Measurements from ENCODE around the gene CCDC33.
"Not testable (repeated sequence)": the region's sequence is repeated elsewhere in the genome, so short reads cannot be mapped to it uniquely, and the experiment has no call there.

CCDC33 gene

GRCh38 chr15:74338676-74339075 lies 102.5 kb downstream of the CCDC33 start:
- no peak for DNase-seq

GRCh38 chr15:74339371-74339770 lies 103.2 kb downstream of the CCDC33 start:
- DNase-seq, result no peak

- no peak for DNase-seq
Measured at GRCh38 chr15:74340150-74340549, 104.0 kb downstream of the CCDC33 start.

- DNase-seq, result no peak
Measured at GRCh38 chr15:74343127-74343796, 107.1 kb downstream of the CCDC33 start.

GRCh38 chr15:74343797-74344127 lies 107.6 kb downstream of the CCDC33 start:
- DNase-seq, result no peak

GRCh38 chr15:74345051-74345450 lies 108.9 kb downstream of the CCDC33 start:
- no peak for DNase-seq

GRCh38 chr15:74347757-74348250 lies 111.7 kb downstream of the CCDC33 start:
- no peak for DNase-seq

- no peak for DNase-seq
Measured at GRCh38 chr15:74349241-74349778, 113.2 kb downstream of the CCDC33 start.

- no peak for DNase-seq
Measured at GRCh38 chr15:74350295-74351275, 114.5 kb downstream of the CCDC33 start.

GRCh38 chr15:74351670-74352069 lies 115.5 kb downstream of the CCDC33 start:
- no peak for DNase-seq

- DNase-seq, result no peak
Measured at GRCh38 chr15:74352393-74352910, 116.3 kb downstream of the CCDC33 start.

GRCh38 chr15:74353992-74354391 lies 117.9 kb downstream of the CCDC33 start:
- not testable (repeated sequence) for DNase-seq

GRCh38 chr15:74356050-74356449 lies 119.9 kb downstream of the CCDC33 start:
- not testable (repeated sequence) for DNase-seq

- not testable (repeated sequence) for DNase-seq
Measured at GRCh38 chr15:74357514-74357913, 121.4 kb downstream of the CCDC33 start.

GRCh38 chr15:74359376-74359775 lies 123.2 kb downstream of the CCDC33 start:
- not testable (repeated sequence) for DNase-seq

- not testable (repeated sequence) for DNase-seq
Measured at GRCh38 chr15:74360855-74361254, 124.7 kb downstream of the CCDC33 start.

GRCh38 chr15:74362482-74362881 lies 126.4 kb downstream of the CCDC33 start:
- DNase-seq, result no peak

GRCh38 chr15:74364936-74365597 lies 128.9 kb downstream of the CCDC33 start:
- DNase-seq, result no peak

GRCh38 chr15:74365598-74366445 lies 129.7 kb downstream of the CCDC33 start:
- no peak for DNase-seq

GRCh38 chr15:74367296-74367854 lies 131.2 kb downstream of the CCDC33 start, which contains the start of gene CYP11A1:
Gene CYP11A1, minus strand, starts transcription at chr15:74367646. Its CDS starts 61 bp downstream, at chr15:74367585.
- no peak for DNase-seq

GRCh38 chr15:74368121-74368520 lies 132.0 kb downstream of the CCDC33 start:
- no peak for DNase-seq
